ENCODE results near the gene ZNF426.

Gene ZNF426

GRCh38 chr19:9498183-9498902 lies 40.1 kb downstream of the ZNF426 start, which contains the start of gene ZNF560:
Gene ZNF560 (minus strand): TSS chr19:9498616. CDS start chr19:9475313, 23,303 bp downstream.
- peak; percentile 9 for DNase-seq (ENCODE audit: low read depth, low spot score)

GRCh38 chr19:9494096-9494495 lies 44.3 kb downstream of the ZNF426 start:
- no peak for DNase-seq (ENCODE audit: low read depth, low spot score)

- DNase-seq (ENCODE audit: low read depth, low spot score) = no peak
Measured at GRCh38 chr19:9487016-9487415, 51.4 kb downstream of the ZNF426 start.

- DNase-seq (ENCODE audit: low read depth, low spot score) = no peak
Measured at GRCh38 chr19:9485140-9485539, 53.3 kb downstream of the ZNF426 start.

- DNase-seq (ENCODE audit: low read depth, low spot score) = no peak
Measured at GRCh38 chr19:9474975-9475374, 63.5 kb downstream of the ZNF426 start.

All from ELF-1 (cell line).